NCI-H1417 (cell line): ENCODE results near the gene PKD1.
"Not testable (repeated sequence)": the region's sequence is repeated elsewhere in the genome, so short reads cannot be mapped to it uniquely, and the experiment has no call there.

Experiments
- DNase-seq, 3 experiments: peaks; one replicate each; lab custom pipeline; 2025; lab: John Stamatoyannopoulos, UW

PKD1 gene

GRCh38 chr16:2123706-2124376 is 11.9 kb downstream of the PKD1 start:
- not testable (repeated sequence) for DNase-seq

- DNase-seq, result not testable (repeated sequence)
These were observed 12.6 kb downstream of the PKD1 start for GRCh38 chr16:2122934-2123683.

- DNase-seq, result no peak
These were observed 13.3 kb downstream of the PKD1 start for GRCh38 chr16:2122429-2122828.

- DNase-seq, result no peak
These were observed 13.8 kb downstream of the PKD1 start for GRCh38 chr16:2121853-2122252.

GRCh38 chr16:2121325-2121724 is 14.4 kb downstream of the PKD1 start:
- DNase-seq, result not testable (repeated sequence)

- DNase-seq, result not testable (repeated sequence)
These were observed 17.6 kb downstream of the PKD1 start for GRCh38 chr16:2117960-2118722.

GRCh38 chr16:2117341-2117740 is 18.4 kb downstream of the PKD1 start:
- DNase-seq, result not testable (repeated sequence)

GRCh38 chr16:2116428-2116827 is 19.3 kb downstream of the PKD1 start:
- not testable (repeated sequence) for DNase-seq

- no peak for DNase-seq
These were observed 20.1 kb downstream of the PKD1 start for GRCh38 chr16:2115591-2115973.

GRCh38 chr16:2114885-2115590 is 20.7 kb downstream of the PKD1 start:
- not testable (repeated sequence) for DNase-seq

- not testable (repeated sequence) for DNase-seq
These were observed 21.5 kb downstream of the PKD1 start for GRCh38 chr16:2114225-2114624.

GRCh38 chr16:2112539-2113106 is 23.1 kb downstream of the PKD1 start:
- DNase-seq, result not testable (repeated sequence)

GRCh38 chr16:2111412-2112335 is 24.0 kb downstream of the PKD1 start:
- not testable (repeated sequence) for DNase-seq

GRCh38 chr16:2111009-2111353 is 24.7 kb downstream of the PKD1 start:
- DNase-seq, result not testable (repeated sequence)

- not testable (repeated sequence) for DNase-seq
These were observed 25.2 kb downstream of the PKD1 start for GRCh38 chr16:2110332-2111008.

- not testable (repeated sequence) for DNase-seq
These were observed 25.8 kb downstream of the PKD1 start for GRCh38 chr16:2109872-2110271.

- DNase-seq, result not testable (repeated sequence)
These were observed 26.5 kb downstream of the PKD1 start for GRCh38 chr16:2109271-2109580.

- not testable (repeated sequence) for DNase-seq
These were observed 27.0 kb downstream of the PKD1 start for GRCh38 chr16:2108446-2109270.

GRCh38 chr16:2107791-2108125 is 27.9 kb downstream of the PKD1 start:
- not testable (repeated sequence) for DNase-seq
